ENCODE measurements around the gene ARHGAP15.

Gene ARHGAP15

DNA sequence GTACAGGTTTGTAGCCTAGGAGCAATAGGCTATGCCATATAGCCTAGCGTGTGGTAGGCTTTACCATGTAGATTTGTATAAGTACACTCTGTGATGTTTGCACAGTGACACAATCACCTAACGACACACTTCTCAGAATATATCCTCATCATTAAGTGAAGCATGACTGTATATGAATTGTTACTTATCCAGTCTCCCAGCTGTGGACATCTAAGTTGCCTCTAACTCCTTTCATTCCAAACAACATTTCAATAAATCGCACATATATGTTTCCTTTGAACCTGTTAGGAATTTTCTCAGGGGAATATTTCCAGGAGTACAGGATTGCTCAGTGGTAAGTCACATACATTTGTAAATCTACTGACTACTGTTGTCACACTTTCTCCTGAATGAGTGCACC is 90.0 kb downstream of the ARHGAP15 start:
- Histone ChIP-seq H3K27ac (replicated peaks) (no peak overlapping the region), H3K27me3 (ENCODE audit: insufficient read depth, poor library complexity, severe bottlenecking) (no peaks in the 10 kb centered on the region), H3K4me3 (replicated peaks; ENCODE audit: insufficient read depth, low read length) (no peak overlapping the region)
- TF ChIP-seq, protein P1, sequence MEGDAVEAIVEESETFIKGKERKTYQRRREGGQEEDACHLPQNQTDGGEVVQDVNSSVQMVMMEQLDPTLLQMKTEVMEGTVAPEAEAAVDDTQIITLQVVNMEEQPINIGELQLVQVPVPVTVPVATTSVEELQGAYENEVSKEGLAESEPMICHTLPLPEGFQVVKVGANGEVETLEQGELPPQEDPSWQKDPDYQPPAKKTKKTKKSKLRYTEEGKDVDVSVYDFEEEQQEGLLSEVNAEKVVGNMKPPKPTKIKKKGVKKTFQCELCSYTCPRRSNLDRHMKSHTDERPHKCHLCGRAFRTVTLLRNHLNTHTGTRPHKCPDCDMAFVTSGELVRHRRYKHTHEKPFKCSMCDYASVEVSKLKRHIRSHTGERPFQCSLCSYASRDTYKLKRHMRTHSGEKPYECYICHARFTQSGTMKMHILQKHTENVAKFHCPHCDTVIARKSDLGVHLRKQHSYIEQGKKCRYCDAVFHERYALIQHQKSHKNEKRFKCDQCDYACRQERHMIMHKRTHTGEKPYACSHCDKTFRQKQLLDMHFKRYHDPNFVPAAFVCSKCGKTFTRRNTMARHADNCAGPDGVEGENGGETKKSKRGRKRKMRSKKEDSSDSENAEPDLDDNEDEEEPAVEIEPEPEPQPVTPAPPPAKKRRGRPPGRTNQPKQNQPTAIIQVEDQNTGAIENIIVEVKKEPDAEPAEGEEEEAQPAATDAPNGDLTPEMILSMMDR (IDR thresholded peaks at IDR 0.05; ENCODE audit: insufficient read depth, low read length) = no peak
- TF ChIP-seq GABPA (IDR thresholded peaks at IDR 0.05; ENCODE audit: low read depth) (no peak), POLR2AphosphoS5 (IDR thresholded peaks at IDR 0.05; ENCODE audit: low read depth) (no peak), SPI1 (IDR thresholded peaks at IDR 0.05; ENCODE audit: borderline replicate concordance, low read depth) (no peak)
- TF ChIP-seq, protein P2, sequence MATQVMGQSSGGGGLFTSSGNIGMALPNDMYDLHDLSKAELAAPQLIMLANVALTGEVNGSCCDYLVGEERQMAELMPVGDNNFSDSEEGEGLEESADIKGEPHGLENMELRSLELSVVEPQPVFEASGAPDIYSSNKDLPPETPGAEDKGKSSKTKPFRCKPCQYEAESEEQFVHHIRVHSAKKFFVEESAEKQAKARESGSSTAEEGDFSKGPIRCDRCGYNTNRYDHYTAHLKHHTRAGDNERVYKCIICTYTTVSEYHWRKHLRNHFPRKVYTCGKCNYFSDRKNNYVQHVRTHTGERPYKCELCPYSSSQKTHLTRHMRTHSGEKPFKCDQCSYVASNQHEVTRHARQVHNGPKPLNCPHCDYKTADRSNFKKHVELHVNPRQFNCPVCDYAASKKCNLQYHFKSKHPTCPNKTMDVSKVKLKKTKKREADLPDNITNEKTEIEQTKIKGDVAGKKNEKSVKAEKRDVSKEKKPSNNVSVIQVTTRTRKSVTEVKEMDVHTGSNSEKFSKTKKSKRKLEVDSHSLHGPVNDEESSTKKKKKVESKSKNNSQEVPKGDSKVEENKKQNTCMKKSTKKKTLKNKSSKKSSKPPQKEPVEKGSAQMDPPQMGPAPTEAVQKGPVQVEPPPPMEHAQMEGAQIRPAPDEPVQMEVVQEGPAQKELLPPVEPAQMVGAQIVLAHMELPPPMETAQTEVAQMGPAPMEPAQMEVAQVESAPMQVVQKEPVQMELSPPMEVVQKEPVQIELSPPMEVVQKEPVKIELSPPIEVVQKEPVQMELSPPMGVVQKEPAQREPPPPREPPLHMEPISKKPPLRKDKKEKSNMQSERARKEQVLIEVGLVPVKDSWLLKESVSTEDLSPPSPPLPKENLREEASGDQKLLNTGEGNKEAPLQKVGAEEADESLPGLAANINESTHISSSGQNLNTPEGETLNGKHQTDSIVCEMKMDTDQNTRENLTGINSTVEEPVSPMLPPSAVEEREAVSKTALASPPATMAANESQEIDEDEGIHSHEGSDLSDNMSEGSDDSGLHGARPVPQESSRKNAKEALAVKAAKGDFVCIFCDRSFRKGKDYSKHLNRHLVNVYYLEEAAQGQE (IDR thresholded peaks at IDR 0.05; ENCODE audit: insufficient replicate concordance, low read depth) = no peak
- DNase-seq (ENCODE audit: low read depth in 1 of 2, low spot score in 1 of 2) = no peak

DNA sequence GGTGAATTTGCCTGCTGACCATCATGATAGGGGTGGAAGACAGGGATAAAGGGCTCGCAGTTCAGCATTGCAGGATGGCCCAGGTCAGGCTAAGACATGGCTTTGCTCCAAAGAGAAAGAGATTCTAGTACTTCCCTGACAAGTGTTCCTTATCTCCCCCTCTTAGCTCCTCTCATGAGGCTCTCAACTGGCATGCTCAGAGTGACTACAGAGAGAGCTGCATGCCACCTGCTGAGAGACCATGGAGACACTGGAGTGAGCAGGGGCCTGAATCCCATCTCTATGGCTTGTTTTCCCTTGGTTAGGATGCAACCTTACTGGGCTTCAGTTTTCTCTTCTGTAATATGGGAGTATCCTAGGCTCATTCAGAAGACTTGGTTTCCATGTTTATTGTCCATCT is 94.3 kb downstream of the ARHGAP15 start:
- TF ChIP-seq GABPA (IDR thresholded peaks at IDR 0.05; ENCODE audit: low read depth) (no peak), SPI1 (IDR thresholded peaks at IDR 0.05; ENCODE audit: borderline replicate concordance, low read depth) (no peak), POLR2AphosphoS5 (IDR thresholded peaks at IDR 0.05; ENCODE audit: low read depth) (no peak)
- TF ChIP-seq, protein P1 (IDR thresholded peaks at IDR 0.05; ENCODE audit: insufficient read depth, low read length) = no peak
- TF ChIP-seq, protein P2 (IDR thresholded peaks at IDR 0.05; ENCODE audit: insufficient replicate concordance, low read depth) = no peak
- no peak overlapping the region for H3K27ac ChIP-seq (replicated peaks)
- H3K27me3 ChIP-seq (ENCODE audit: insufficient read depth, poor library complexity, severe bottlenecking) = no peaks in the 10 kb centered on the region
- no peak for DNase-seq (ENCODE audit: low read depth in 1 of 2, low spot score in 1 of 2)
- no peak overlapping the region for H3K4me3 ChIP-seq (replicated peaks; ENCODE audit: insufficient read depth, low read length)

DNA sequence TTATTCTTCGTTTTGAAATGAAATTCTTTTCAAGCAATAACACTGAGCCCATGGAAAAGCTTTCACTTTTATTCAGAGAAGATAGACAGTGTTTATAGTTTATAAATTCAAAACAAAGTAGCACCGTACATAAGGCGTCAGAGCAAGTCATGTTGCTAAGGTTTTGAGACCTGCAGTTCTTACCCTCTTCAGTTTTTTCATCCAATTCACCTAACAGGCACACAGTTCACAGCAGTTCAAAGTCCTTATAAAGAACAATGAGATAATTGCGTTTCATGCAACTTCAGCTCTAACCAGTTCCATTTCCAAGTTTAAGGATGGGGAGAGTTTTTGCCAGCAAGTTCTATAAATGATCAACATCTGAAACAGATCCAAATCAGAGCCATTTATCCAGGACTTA is 96.7 kb downstream of the ARHGAP15 start:
- no peak overlapping the region for H3K27ac ChIP-seq (replicated peaks)
- DNase-seq (ENCODE audit: low read depth in 1 of 2, low spot score in 1 of 2) = no peak
- TF ChIP-seq SPI1 (IDR thresholded peaks at IDR 0.05; ENCODE audit: borderline replicate concordance, low read depth) = no peak
- TF ChIP-seq POLR2AphosphoS5 (IDR thresholded peaks at IDR 0.05; ENCODE audit: low read depth) = no peak
- TF ChIP-seq GABPA (IDR thresholded peaks at IDR 0.05; ENCODE audit: low read depth) = no peak
- TF ChIP-seq, protein P2 (IDR thresholded peaks at IDR 0.05; ENCODE audit: insufficient replicate concordance, low read depth) = no peak
- TF ChIP-seq, protein P1 (IDR thresholded peaks at IDR 0.05; ENCODE audit: insufficient read depth, low read length) = no peak
- no peak overlapping the region for H3K4me3 ChIP-seq (replicated peaks; ENCODE audit: insufficient read depth, low read length)
- no peaks in the 10 kb centered on the region for H3K27me3 ChIP-seq (ENCODE audit: insufficient read depth, poor library complexity, severe bottlenecking)

Measured in HL-60 (cell line).